HepG2 (cell line): ENCODE data around the gene SEMA3G. TPM values are rescaled to one million over a fixed set of nuclear protein-coding genes. Genes with fewer than 3 reads are reported as not detected.

ENCODE experiments used
- ASH2L ChIP-seq: fragments of 300-600, 200-600 bp; sonication (generic); IDR thresholded peaks from 2 replicates; pipeline ENCODE4 v1.7.0; 2017; ENCODE audit warnings: low read depth, mild to moderate bottlenecking, moderate library complexity, mixed read lengths, low read length; ENCODE audit not compliant: insufficient read length
- ELF1 ChIP-seq: sonication (generic); formaldehyde crosslinking; IDR thresholded peaks from 2 replicates; pipeline ENCODE4 v1.4.0; 2020; ENCODE audit warnings: missing genetic modification reagents
- JDP2 ChIP-seq: sonication (generic); formaldehyde crosslinking; IDR thresholded peaks from 2 replicates; pipeline ENCODE4 v1.8.1; 2022; ENCODE audit warnings: missing genetic modification reagents, borderline replicate concordance
- KAT7 ChIP-seq: IDR thresholded peaks from 2 replicates; pipeline ENCODE4 v1.6.1; 2018; ENCODE audit warnings: borderline replicate concordance, missing compliant biosample characterization
- MLLT10 ChIP-seq: sonication (generic); formaldehyde crosslinking; IDR thresholded peaks from 2 replicates; pipeline ENCODE4 v1.4.0; 2020; ENCODE audit warnings: missing genetic modification reagents
- PITX1 ChIP-seq: sonication (generic); formaldehyde crosslinking; IDR thresholded peaks from 2 replicates; pipeline ENCODE4 v1.5.1; 2020; ENCODE audit warnings: mild to moderate bottlenecking, missing genetic modification reagents
- REXO4 ChIP-seq: sonication (generic); formaldehyde crosslinking; IDR thresholded peaks from 2 replicates; pipeline ENCODE4 v1.8.0; 2022; ENCODE audit warnings: missing genetic modification reagents, mild to moderate bottlenecking, borderline replicate concordance
- SMAD1 ChIP-seq: sonication (generic); formaldehyde crosslinking; IDR thresholded peaks from 2 replicates; pipeline ENCODE4 v1.4.0; 2020; ENCODE audit warnings: missing genetic modification reagents, low read depth, mild to moderate bottlenecking, borderline replicate concordance
- SMARCE1 ChIP-seq: fragments of 450-650 bp; IDR thresholded peaks from 2 replicates; pipeline ENCODE4 v1.6.1; 2017; ENCODE audit warnings: borderline replicate concordance
- SP4 ChIP-seq: sonication (generic); formaldehyde crosslinking; IDR thresholded peaks from 2 replicates; pipeline ENCODE4 v1.8.1; 2023; ENCODE audit warnings: mild to moderate bottlenecking, missing genetic modification reagents
- ZFP36L1 ChIP-seq: sonication (generic); formaldehyde crosslinking; IDR thresholded peaks from 2 replicates; pipeline ENCODE4 v1.8.0; 2022; ENCODE audit warnings: mild to moderate bottlenecking, missing genetic modification reagents, moderate library complexity
- ZKSCAN8 ChIP-seq: IDR thresholded peaks from 2 replicates; pipeline ENCODE4 v1.6.1; 2016; ENCODE audit warnings: borderline replicate concordance, missing genetic modification reagents, missing compliant biosample characterization
- ZNF589 ChIP-seq: sonication (generic); formaldehyde crosslinking; conservative IDR thresholded peaks from 2 replicates; pipeline ENCODE4 v1.8.0; 2022; ENCODE audit warnings: mild to moderate bottlenecking, moderate library complexity, missing genetic modification reagents
- ZNF781 ChIP-seq: sonication (generic); formaldehyde crosslinking; IDR thresholded peaks from 2 replicates; pipeline ENCODE4 v1.5.1; 2020; ENCODE audit warnings: borderline replicate concordance, mild to moderate bottlenecking, missing genetic modification reagents; ENCODE audit errors: not compliant biosample characterization
- polyA plus RNA-seq, 8 experiments: library from polyadenylated mRNA; depleted of rRNA in 3 of 8; stranded (reverse) in 7 of 8; unstranded in 1 of 8; fragments of >200 nt; fragmentation: Illumina TruSeq in 4 of 8; extraction: Trizol in 4 of 8; gene quantifications; 2 replicates each; pipeline versions ENCODE4 v1.2.1 to v1.2.3, GENCODE V29; 2011 to 2016; ENCODE audit warnings: low read depth in 4 of 8, missing spikeins in 1 of 8, mixed read lengths in 1 of 8; ENCODE audit not compliant: insufficient read depth in 1 of 8
- total RNA-seq, 5 experiments: library from RNA; depleted of rRNA; stranded (reverse); fragments of >200 nt; fragmentation: Illumina TruSeq; extraction: Trizol; gene quantifications; 2 replicates each; pipeline ENCODE4 v1.2.3, GENCODE V29; 2016; ENCODE audit warnings: low read depth in 1 of 5
- TF ChIP-seq, protein P1 (sequence below): IDR thresholded peaks from 2 replicates; pipeline ENCODE4 v1.6.1; 2016
- TF ChIP-seq, protein P2 (sequence below): sonication (generic); formaldehyde crosslinking; IDR thresholded peaks from 2 replicates; pipeline ENCODE4 v1.5.0; 2020; ENCODE audit warnings: mild to moderate bottlenecking, low read depth, missing genetic modification reagents, borderline replicate concordance
- TF ChIP-seq, protein P3 (sequence below): sonication (generic); formaldehyde crosslinking; IDR thresholded peaks from 2 replicates; pipeline ENCODE4 v1.4.0; 2020; ENCODE audit warnings: missing genetic modification reagents, mild to moderate bottlenecking, borderline replicate concordance
- TF ChIP-seq, protein P4 (sequence below): sonication (generic); formaldehyde crosslinking; IDR thresholded peaks from 2 replicates; pipeline ENCODE4 v1.4.0; 2020; ENCODE audit warnings: missing genetic modification reagents
- TF ChIP-seq, protein P5 (sequence below): sonication (generic); formaldehyde crosslinking; conservative IDR thresholded peaks from 2 replicates; pipeline ENCODE4 v1.4.0; 2020; ENCODE audit warnings: missing genetic modification reagents

Gene SEMA3G
- total and polyA plus RNA-seq, 2 of the 13 experiments (the other 11 are each of a cell fraction or from before 2014, with no cell fraction given), result 6.1 to 8.3 TPM

DNA sequence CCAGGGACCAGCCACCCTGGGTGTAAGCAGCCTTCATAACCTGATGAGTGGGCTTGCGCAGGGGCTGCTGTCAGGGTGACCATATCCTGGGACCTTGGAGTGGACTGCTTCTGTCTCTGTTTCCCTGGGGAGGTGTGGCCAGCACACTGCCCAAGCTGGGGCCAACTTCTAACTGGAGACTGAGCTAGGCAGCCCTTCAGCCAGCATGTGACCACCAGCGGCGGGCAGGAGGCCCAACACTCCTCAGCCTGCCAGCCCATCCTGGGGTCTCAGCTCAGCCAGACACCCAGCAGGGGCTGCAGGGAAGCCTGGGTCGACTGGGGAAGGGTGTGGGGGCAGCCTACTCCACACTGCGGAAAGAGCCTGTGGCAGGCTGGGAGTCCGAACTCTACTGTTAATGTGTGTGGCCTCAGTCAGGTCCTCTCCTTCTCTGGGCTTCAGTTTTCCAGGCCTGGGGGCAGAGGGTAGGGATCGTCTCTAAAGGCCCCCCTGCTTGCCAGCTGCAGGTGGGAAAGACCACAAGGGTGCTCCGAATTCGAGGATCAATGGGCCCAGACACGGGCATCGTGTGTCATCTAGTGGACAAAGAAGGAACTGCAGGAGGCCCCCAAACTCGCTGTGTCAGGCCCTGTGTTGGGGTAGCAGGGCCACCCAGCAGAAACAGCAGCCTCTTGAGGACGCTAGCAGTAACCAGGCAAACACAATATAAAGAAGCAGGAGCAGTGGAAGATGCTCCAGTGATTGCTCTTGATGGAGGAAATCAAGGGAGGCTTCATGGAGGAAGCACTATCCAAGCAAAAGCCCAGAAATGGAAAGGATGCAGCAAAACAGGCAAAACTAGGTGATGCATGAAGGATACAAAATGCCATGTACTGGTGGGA is 2.0 kb upstream of the SEMA3G start (continued):
- TF ChIP-seq SP4 (CRISPR knock-in tag) (peak; percentile 53; the same call in 1 of the 2 replicates), SMAD1 (CRISPR knock-in tag) (no peak), PITX1 (CRISPR knock-in tag) (no peak), KAT7 (CRISPR knock-in tag) (no peak), ZNF781 (CRISPR knock-in tag) (no peak), ZFP36L1 (CRISPR knock-in tag) (no peak), MLLT10 (no peak), SMARCE1 (no peak), ZNF589 (no peak), ELF1 (CRISPR knock-in tag) (0 out of 2 replicates have a peak, but pooled peaks have one; percentile 16), JDP2 (CRISPR knock-in tag) (no peak), REXO4 (no peak), ASH2L (no peak), ZKSCAN8 (CRISPR knock-in tag) (0 out of 2 replicates have a peak, but pooled peaks have one; percentile 32)
- TF ChIP-seq, protein P1, sequence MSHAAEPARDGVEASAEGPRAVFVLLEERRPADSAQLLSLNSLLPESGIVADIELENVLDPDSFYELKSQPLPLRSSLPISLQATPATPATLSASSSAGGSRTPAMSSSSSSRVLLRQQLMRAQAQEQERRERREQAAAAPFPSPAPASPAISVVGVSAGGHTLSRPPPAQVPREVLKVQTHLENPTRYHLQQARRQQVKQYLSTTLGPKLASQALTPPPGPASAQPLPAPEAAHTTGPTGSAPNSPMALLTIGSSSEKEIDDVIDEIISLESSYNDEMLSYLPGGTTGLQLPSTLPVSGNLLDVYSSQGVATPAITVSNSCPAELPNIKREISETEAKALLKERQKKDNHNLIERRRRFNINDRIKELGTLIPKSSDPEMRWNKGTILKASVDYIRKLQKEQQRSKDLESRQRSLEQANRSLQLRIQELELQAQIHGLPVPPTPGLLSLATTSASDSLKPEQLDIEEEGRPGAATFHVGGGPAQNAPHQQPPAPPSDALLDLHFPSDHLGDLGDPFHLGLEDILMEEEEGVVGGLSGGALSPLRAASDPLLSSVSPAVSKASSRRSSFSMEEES (CRISPR knock-in tag), result peak; percentile 58; the same call in 1 of the 2 replicates
- TF ChIP-seq, protein P2, sequence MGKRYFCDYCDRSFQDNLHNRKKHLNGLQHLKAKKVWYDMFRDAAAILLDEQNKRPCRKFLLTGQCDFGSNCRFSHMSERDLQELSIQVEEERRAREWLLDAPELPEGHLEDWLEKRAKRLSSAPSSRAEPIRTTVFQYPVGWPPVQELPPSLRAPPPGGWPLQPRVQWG, result no peak
- TF ChIP-seq, protein P3, sequence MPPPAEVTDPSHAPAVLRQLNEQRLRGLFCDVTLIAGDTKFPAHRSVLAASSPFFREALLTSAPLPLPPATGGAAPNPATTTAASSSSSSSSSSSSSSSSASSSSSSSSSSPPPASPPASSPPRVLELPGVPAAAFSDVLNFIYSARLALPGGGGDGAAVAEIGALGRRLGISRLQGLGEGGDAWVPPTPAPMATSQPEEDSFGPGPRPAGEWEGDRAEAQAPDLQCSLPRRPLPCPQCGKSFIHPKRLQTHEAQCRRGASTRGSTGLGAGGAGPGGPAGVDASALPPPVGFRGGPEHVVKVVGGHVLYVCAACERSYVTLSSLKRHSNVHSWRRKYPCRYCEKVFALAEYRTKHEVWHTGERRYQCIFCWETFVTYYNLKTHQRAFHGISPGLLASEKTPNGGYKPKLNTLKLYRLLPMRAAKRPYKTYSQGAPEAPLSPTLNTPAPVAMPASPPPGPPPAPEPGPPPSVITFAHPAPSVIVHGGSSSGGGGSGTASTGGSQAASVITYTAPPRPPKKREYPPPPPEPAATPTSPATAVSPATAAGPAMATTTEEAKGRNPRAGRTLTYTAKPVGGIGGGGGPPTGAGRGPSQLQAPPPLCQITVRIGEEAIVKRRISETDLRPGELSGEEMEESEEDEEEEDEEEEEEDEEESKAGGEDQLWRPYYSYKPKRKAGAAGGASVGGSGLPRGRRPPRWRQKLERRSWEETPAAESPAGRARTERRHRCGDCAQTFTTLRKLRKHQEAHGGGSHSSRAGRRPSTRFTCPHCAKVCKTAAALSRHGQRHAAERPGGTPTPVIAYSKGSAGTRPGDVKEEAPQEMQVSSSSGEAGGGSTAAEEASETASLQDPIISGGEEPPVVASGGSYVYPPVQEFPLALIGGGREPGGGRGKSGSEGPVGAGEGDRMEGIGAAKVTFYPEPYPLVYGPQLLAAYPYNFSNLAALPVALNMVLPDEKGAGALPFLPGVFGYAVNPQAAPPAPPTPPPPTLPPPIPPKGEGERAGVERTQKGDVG (CRISPR knock-in tag), result 0 out of 2 replicates have a peak, but pooled peaks have one; percentile 23
- TF ChIP-seq, protein P4, sequence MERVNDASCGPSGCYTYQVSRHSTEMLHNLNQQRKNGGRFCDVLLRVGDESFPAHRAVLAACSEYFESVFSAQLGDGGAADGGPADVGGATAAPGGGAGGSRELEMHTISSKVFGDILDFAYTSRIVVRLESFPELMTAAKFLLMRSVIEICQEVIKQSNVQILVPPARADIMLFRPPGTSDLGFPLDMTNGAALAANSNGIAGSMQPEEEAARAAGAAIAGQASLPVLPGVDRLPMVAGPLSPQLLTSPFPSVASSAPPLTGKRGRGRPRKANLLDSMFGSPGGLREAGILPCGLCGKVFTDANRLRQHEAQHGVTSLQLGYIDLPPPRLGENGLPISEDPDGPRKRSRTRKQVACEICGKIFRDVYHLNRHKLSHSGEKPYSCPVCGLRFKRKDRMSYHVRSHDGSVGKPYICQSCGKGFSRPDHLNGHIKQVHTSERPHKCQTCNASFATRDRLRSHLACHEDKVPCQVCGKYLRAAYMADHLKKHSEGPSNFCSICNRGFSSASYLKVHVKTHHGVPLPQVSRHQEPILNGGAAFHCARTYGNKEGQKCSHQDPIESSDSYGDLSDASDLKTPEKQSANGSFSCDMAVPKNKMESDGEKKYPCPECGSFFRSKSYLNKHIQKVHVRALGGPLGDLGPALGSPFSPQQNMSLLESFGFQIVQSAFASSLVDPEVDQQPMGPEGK (CRISPR knock-in tag), result peak; percentile 53; the same call in 1 of the 2 replicates
- TF ChIP-seq, protein P5, sequence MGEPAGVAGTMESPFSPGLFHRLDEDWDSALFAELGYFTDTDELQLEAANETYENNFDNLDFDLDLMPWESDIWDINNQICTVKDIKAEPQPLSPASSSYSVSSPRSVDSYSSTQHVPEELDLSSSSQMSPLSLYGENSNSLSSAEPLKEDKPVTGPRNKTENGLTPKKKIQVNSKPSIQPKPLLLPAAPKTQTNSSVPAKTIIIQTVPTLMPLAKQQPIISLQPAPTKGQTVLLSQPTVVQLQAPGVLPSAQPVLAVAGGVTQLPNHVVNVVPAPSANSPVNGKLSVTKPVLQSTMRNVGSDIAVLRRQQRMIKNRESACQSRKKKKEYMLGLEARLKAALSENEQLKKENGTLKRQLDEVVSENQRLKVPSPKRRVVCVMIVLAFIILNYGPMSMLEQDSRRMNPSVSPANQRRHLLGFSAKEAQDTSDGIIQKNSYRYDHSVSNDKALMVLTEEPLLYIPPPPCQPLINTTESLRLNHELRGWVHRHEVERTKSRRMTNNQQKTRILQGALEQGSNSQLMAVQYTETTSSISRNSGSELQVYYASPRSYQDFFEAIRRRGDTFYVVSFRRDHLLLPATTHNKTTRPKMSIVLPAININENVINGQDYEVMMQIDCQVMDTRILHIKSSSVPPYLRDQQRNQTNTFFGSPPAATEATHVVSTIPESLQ (CRISPR knock-in tag), result no peak
